ENCODE results near the gene LPCAT1. TPM values are rescaled to one million over a fixed set of nuclear protein-coding genes. Genes with fewer than 3 reads are reported as not detected.
"Not testable (repeated sequence)": the region's sequence is repeated elsewhere in the genome, so short reads cannot be mapped to it uniquely, and the experiment has no call there.

The LPCAT1 gene
- total RNA-seq, 1 donor from 2014 or later = 119 TPM

GRCh38 chr5:1508659-1509290 lies 15.0 kb downstream of the LPCAT1 start:
- DNase-seq (ENCODE audit: low spot score) = no peak

- no peak for DNase-seq (ENCODE audit: low spot score)
Observed at GRCh38 chr5:1507961-1508658, 15.7 kb downstream of the LPCAT1 start.

GRCh38 chr5:1507457-1507856 lies 16.3 kb downstream of the LPCAT1 start:
- DNase-seq (ENCODE audit: low spot score) = no peak

GRCh38 chr5:1507014-1507375 lies 16.8 kb downstream of the LPCAT1 start:
- no peak for DNase-seq (ENCODE audit: low spot score)

GRCh38 chr5:1506242-1507013 lies 17.3 kb downstream of the LPCAT1 start:
- no peak for DNase-seq (ENCODE audit: low spot score)

GRCh38 chr5:1505506-1506241 lies 18.1 kb downstream of the LPCAT1 start:
- no peak for DNase-seq (ENCODE audit: low spot score)

- DNase-seq (ENCODE audit: low spot score) = not testable (repeated sequence)
Observed at GRCh38 chr5:1505089-1505488, 18.7 kb downstream of the LPCAT1 start.

- DNase-seq (ENCODE audit: low spot score) = no peak
Observed at GRCh38 chr5:1504617-1505016, 19.1 kb downstream of the LPCAT1 start.

GRCh38 chr5:1504069-1504595 lies 19.6 kb downstream of the LPCAT1 start:
- no peak for DNase-seq (ENCODE audit: low spot score)

- DNase-seq (ENCODE audit: low spot score) = peak; percentile 53
Observed at GRCh38 chr5:1503241-1504068, 20.3 kb downstream of the LPCAT1 start.

GRCh38 chr5:1502737-1503120 lies 21.0 kb downstream of the LPCAT1 start:
- no peak for DNase-seq (ENCODE audit: low spot score)

GRCh38 chr5:1502046-1502736 lies 21.6 kb downstream of the LPCAT1 start:
- DNase-seq (ENCODE audit: low spot score) = peak; percentile 39

- DNase-seq (ENCODE audit: low spot score) = no peak
Observed at GRCh38 chr5:1501372-1502045, 22.3 kb downstream of the LPCAT1 start.

- DNase-seq (ENCODE audit: low spot score) = peak; percentile 51
Observed at GRCh38 chr5:1500411-1501091, 23.2 kb downstream of the LPCAT1 start.

- DNase-seq (ENCODE audit: low spot score) = no peak
Observed at GRCh38 chr5:1499851-1500250, 23.9 kb downstream of the LPCAT1 start.

- DNase-seq (ENCODE audit: low spot score) = no peak
Observed at GRCh38 chr5:1498623-1499416, 24.9 kb downstream of the LPCAT1 start.

- no peak for DNase-seq (ENCODE audit: low spot score)
Observed at GRCh38 chr5:1497795-1498622, 25.8 kb downstream of the LPCAT1 start.

Data from mucosa of gallbladder (tissue), 1 donor.